Stomach (tissue), 4 donors: Measurements from ENCODE around the gene ARFGAP1.

Experiments
- CTCF ChIP-seq, 7 experiments: fragments of 450-650 bp in 4 of 7; fragments of 200-600 bp in 3 of 7; sonication (generic) in 3 of 7; IDR thresholded peaks; one replicate each; pipeline ENCODE4 v1.5.1; 2016 to 2019; ENCODE audit warnings: antibody characterized with exemption in 7 of 7, control low read depth in 2 of 7, mild to moderate bottlenecking in 1 of 7
- POLR2A ChIP-seq, 4 donors: fragments of 450-650 bp; IDR thresholded peaks; one replicate each; pipeline ENCODE4 v1.6.1; 2016; ENCODE audit warnings: antibody characterized with exemption in 4 of 4, control low read depth in 2 of 4, mild to moderate bottlenecking in 1 of 4, moderate library complexity in 1 of 4
- POLR2AphosphoS5 ChIP-seq, 3 donors: sonication (generic); formaldehyde crosslinking; IDR thresholded peaks; one replicate each; pipeline ENCODE4 v1.6.1; 2016; ENCODE audit warnings: antibody characterized with exemption in 3 of 3

GRCh38 chr20:63264000-63264399 lies 8.6 kb upstream of the ARFGAP1 start:
- TF ChIP-seq POLR2AphosphoS5 (IDR thresholded peaks at IDR 0.05) (no peak), CTCF (IDR thresholded peaks at IDR 0.05) (no peak), POLR2A (IDR thresholded peaks at IDR 0.05) (no peak)
